Left cardiac atrium (tissue), 4 donors: ENCODE data around the gene ADGRV1. TPM values are rescaled to one million over a fixed set of nuclear protein-coding genes. Genes with fewer than 3 reads are reported as not detected.
A peak's percentile ranks its signal among the peaks of the same experiment; 100 is the strongest.

Experiments
- ATAC-seq, 2 donors: fragments of 200-7000 bp; cut with Tn5 transposase; one replicate each; pipeline ENCODE4 v1.9.1; 2020; ENCODE audit warnings: mild to moderate bottlenecking in 2 of 2, moderate library complexity in 2 of 2
- DNase-seq: peaks from one replicate; pipeline ENCODE4 v3.0.0-alpha.2; 2020
- intact Hi-C, 2 donors: fragments of 100-400 bp; cut with DNase I; formaldehyde crosslinking; loops; one replicate each; pipeline versions ENCODE4 v1.14.1 to v1.15.1; 2022 to 2023
- long read RNA-seq: library from polyadenylated mRNA; unstranded; transcript quantifications from one replicate; pipeline ENCODE4 v2.0.0, GENCODE V29; 2021
- total RNA-seq, 2 donors: library from RNA; stranded (reverse); fragmentation: NEBNext Ultra II Directional; extraction: Animal tissue kit (Norgen Biotek cat#: 25700); gene quantifications; one replicate each; pipeline ENCODE4 v1.2.1, GENCODE V29; 2021
- donor health status: DM: no; HTN: yes; CAD: no.
- donor health status: DM: no; HTN: yes; CAD: no; lungs with severe emphysema.
- donor health status: DM: yes; HTN: yes; CAD: no.
- donor health status: Dilated cardiomyopathy.

The ADGRV1 gene
- total RNA-seq = under 1 TPM; 0.32 to 0.60 TPM
- long read RNA-seq = 0 reads

- DNase-seq (peak; percentile 32), ATAC-seq (peak; percentile 63 to 99)
- intact Hi-C loops = no loop called here
Observed at GRCh38 chr5:90558344-90559192, at the start of gene ADGRV1. Gene ADGRV1, plus strand, starts transcription at chr5:90558797. Its CDS starts 99 bp downstream, at chr5:90558896.

GRCh38 chr5:90510438-90510837, 48.2 kb upstream of the ADGRV1 start:
- DNase-seq (no peak), ATAC-seq (no peak)
- intact Hi-C loops = no loop called here

GRCh38 chr5:90514520-90514919, 44.1 kb upstream of the ADGRV1 start:
- DNase-seq (no peak), ATAC-seq (no peak)
- intact Hi-C loops = no loop called here

- DNase-seq (no peak), ATAC-seq (no peak)
- intact Hi-C loops = no loop called here
Observed at GRCh38 chr5:90518661-90519060, 39.9 kb upstream of the ADGRV1 start.

- ATAC-seq (no peak), DNase-seq (no peak)
- intact Hi-C loops = no loop called here
Observed at GRCh38 chr5:90519081-90519480, 39.5 kb upstream of the ADGRV1 start.

- no peak for DNase-seq
- no peak for ATAC-seq
- intact Hi-C loops = loop anchor here in 1 of 2 donors (2.0 kb wide), 1 partner anchor 54 kb away; the partner anchor contains the start of genes MBLAC2 and POLR3G
Observed at GRCh38 chr5:90528601-90529193, 29.9 kb upstream of the ADGRV1 start.

GRCh38 chr5:90529194-90529938, 29.2 kb upstream of the ADGRV1 start, which contains the start of gene LYSMD3:
Gene LYSMD3, minus strand, starts transcription at chr5:90529584. Its CDS starts 4,295 bp downstream, at chr5:90525289.
- peak; percentile 98 for DNase-seq
- intact Hi-C loops = loop anchor here in 1 of 2 donors (2.0 kb wide), 1 partner anchor 55 kb away; the partner anchor contains the start of genes MBLAC2 and POLR3G
- peak; percentile 99 to 100 for ATAC-seq

GRCh38 chr5:90529939-90530677, 28.5 kb upstream of the ADGRV1 start:
- DNase-seq = peak; percentile 44
- intact Hi-C loops = loop anchor here in 1 of 2 donors (2.0 to 10.0 kb wide), 2 partner anchors 55 to 95 kb away; partner anchors contain the start of genes MBLAC2 and POLR3G
- peak; percentile 75 to 84 for ATAC-seq

GRCh38 chr5:90530736-90531487, 27.7 kb upstream of the ADGRV1 start:
- DNase-seq (no peak), ATAC-seq (no peak)
- intact Hi-C loops = loop anchor here in 1 of 2 donors (10.0 kb wide), 1 partner anchor 96 kb away; no protein-coding TSS in a partner anchor

GRCh38 chr5:90533794-90534193, 24.8 kb upstream of the ADGRV1 start:
- intact Hi-C loops = loop anchor here in 1 of 2 donors (10.0 kb wide), 1 partner anchor 99 kb away; no protein-coding TSS in a partner anchor
- DNase-seq (no peak), ATAC-seq (no peak)

GRCh38 chr5:90534922-90535321, 23.7 kb upstream of the ADGRV1 start:
- intact Hi-C loops = loop anchor here in 1 of 2 donors (10.0 kb wide), 1 partner anchor 100 kb away; no protein-coding TSS in a partner anchor
- ATAC-seq (no peak), DNase-seq (no peak)

GRCh38 chr5:90542827-90543519, 15.6 kb upstream of the ADGRV1 start:
- no peak for ATAC-seq
- DNase-seq = no peak
- intact Hi-C loops = no loop called here

GRCh38 chr5:90545511-90545910, 13.1 kb upstream of the ADGRV1 start:
- intact Hi-C loops = no loop called here

GRCh38 chr5:90546216-90546837, 12.3 kb upstream of the ADGRV1 start:
- intact Hi-C loops = no loop called here
- no peak for DNase-seq
- no peak for ATAC-seq

More at GRCh38 chr5:90545511-90545910, 13.1 kb upstream of the ADGRV1 start:
- DNase-seq = no peak
- no peak for ATAC-seq

- intact Hi-C loops = no loop called here
- no peak for ATAC-seq
Observed at GRCh38 chr5:90547072-90547536, 11.5 kb upstream of the ADGRV1 start.

GRCh38 chr5:90548069-90548593, 10.5 kb upstream of the ADGRV1 start:
- peak; percentile 21 for DNase-seq

More at GRCh38 chr5:90547072-90547536, 11.5 kb upstream of the ADGRV1 start:
- no peak for DNase-seq

More at GRCh38 chr5:90548069-90548593, 10.5 kb upstream of the ADGRV1 start:
- ATAC-seq = peak in 1 of 2 donors; percentile 55
- intact Hi-C loops = no loop called here
